Nephron progenitor cell (in vitro differentiated cells): ENCODE results near the gene KDM3B.
A peak's percentile ranks its signal among the peaks of the same experiment; 100 is the strongest.

Source experiments
- DNase-seq: peaks from one replicate; pipeline ENCODE4 v3.0.0; 2021
- H3K27ac Mint-ChIP-seq: 2 replicates; pipeline ENCODE4 v1.8.0; 2021; ENCODE audit warnings: mild to moderate bottlenecking, moderate library complexity, mixed read lengths
- H3K27me3 Mint-ChIP-seq: 2 replicates; pipeline ENCODE4 v1.8.0; 2021; ENCODE audit warnings: mild to moderate bottlenecking, low read depth, mixed read lengths; ENCODE audit not compliant: poor library complexity
- H3K36me3 Mint-ChIP-seq: 2 replicates; pipeline ENCODE4 v1.8.0; 2021; ENCODE audit warnings: low read depth, mixed read lengths
- H3K4me1 Mint-ChIP-seq: 2 replicates; pipeline ENCODE4 v1.8.0; 2021; ENCODE audit warnings: mixed read lengths
- H3K4me3 Mint-ChIP-seq: 2 replicates; pipeline ENCODE4 v1.8.0; 2021; ENCODE audit warnings: mild to moderate bottlenecking, moderate library complexity, mixed read lengths
- H3K9me3 Mint-ChIP-seq: 2 replicates; pipeline ENCODE4 v1.8.0; 2021; ENCODE audit warnings: mild to moderate bottlenecking, moderate library complexity, mixed read lengths
- TF ChIP-seq, protein P1 (sequence below): fragments of 200-600 bp; sonication (generic); IDR thresholded peaks from 2 replicates; pipeline ENCODE4 v1.5.0; 2021; ENCODE audit warnings: antibody characterized with exemption

The KDM3B gene

DNA sequence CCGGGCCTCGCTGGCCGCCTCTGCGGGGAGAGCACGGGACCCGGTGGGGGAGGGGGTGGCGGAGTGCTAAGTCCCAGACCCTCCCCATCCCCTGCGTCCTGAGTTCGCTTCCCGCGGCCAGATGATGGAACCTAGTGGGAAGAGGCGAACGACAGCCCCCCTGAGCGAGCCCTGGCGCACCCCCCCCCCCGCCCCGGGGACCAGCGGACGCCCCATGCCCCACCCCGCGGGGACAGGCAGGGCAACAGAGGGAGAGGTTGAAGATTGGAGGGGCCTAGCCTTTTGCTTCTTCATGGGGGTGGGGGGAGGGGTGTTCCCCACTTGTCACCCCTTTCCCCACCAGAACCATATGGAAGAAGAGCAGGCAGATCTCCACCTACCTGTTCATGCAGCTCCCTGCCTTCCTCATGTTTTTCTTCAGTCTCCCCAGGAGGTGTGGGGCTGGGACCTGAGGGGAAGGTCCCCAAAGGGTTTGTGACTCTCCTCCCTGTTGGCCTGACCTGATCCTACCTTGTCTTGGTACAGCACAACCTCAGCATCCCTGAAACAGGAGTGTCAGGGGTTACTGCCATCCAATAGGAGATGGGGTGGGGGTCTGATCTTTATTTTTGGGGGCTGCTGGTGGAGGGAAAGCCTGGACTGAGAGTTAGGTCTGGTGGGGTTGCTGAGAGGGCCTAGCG, 13.9 kb upstream of the KDM3B start:
- H3K4me1 Mint-ChIP-seq = peaks cover 54% of the 10 kb centered on the region
- peak overlapping the region; percentile 89 for H3K4me3 Mint-ChIP-seq
- peak overlapping the region; percentile 98 for H3K27ac Mint-ChIP-seq
- H3K27me3 Mint-ChIP-seq = no peaks in the 10 kb centered on the region
- peaks cover 25% of the 10 kb centered on the region for H3K36me3 Mint-ChIP-seq
- TF ChIP-seq, protein P1, sequence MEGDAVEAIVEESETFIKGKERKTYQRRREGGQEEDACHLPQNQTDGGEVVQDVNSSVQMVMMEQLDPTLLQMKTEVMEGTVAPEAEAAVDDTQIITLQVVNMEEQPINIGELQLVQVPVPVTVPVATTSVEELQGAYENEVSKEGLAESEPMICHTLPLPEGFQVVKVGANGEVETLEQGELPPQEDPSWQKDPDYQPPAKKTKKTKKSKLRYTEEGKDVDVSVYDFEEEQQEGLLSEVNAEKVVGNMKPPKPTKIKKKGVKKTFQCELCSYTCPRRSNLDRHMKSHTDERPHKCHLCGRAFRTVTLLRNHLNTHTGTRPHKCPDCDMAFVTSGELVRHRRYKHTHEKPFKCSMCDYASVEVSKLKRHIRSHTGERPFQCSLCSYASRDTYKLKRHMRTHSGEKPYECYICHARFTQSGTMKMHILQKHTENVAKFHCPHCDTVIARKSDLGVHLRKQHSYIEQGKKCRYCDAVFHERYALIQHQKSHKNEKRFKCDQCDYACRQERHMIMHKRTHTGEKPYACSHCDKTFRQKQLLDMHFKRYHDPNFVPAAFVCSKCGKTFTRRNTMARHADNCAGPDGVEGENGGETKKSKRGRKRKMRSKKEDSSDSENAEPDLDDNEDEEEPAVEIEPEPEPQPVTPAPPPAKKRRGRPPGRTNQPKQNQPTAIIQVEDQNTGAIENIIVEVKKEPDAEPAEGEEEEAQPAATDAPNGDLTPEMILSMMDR = no peak
- no peaks in the 10 kb centered on the region for H3K9me3 Mint-ChIP-seq
- DNase-seq = peak; percentile 15

DNA sequence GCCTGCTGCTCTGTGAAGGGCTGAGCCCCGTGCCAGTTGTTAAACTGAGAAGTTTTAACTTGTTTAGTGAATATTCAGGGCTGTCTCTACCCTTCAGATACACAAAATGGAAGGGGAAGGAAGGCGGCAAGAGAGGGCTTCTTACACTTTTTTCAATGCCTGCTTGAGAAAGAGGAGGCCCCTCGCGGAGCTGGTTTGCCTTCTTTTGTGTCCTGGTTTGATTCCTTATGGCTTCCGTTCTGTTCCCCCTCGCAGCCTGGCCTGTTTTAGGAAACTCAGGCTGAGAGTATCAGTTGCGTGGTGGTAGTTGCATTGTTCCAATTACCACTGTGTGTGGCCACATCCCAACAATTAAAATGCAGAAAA, 13.4 kb upstream of the KDM3B start:
- Mint-ChIP-seq H3K27me3 (no peaks in the 10 kb centered on the region), H3K4me1 (peaks cover 59% of the 10 kb centered on the region), H3K27ac (peak overlapping the region; percentile 98), H3K9me3 (no peaks in the 10 kb centered on the region), H3K4me3 (peak overlapping the region; percentile 89), H3K36me3 (peaks cover 30% of the 10 kb centered on the region)
- DNase-seq = no peak
- TF ChIP-seq, protein P1 = no peak

DNA sequence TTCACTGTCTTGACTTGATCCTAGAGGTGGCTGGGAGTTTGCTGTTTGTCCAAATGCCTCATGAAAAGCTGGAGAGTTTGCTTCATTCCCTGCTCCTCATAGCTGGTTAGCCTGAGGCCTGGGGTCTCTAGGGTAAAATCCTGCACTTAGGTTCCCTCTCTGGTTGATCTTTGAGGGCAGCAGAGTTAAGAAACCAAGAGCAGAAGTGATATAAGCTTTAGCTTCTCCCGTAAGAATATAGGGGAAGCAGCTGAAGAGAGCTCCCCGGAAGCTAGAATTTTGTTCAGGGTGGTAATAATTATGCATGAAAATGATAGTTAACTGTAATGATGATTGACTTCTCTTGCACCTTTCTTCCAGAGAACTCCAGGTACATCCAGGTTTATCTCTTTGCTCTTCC, 13.0 kb upstream of the KDM3B start:
- Mint-ChIP-seq H3K27ac (peak overlapping the region; percentile 98), H3K36me3 (peaks cover 34% of the 10 kb centered on the region), H3K27me3 (no peaks in the 10 kb centered on the region), H3K4me1 (peaks cover 60% of the 10 kb centered on the region), H3K9me3 (no peaks in the 10 kb centered on the region), H3K4me3 (peak overlapping the region; percentile 89)
- DNase-seq = no peak
- TF ChIP-seq, protein P1 = no peak

DNA sequence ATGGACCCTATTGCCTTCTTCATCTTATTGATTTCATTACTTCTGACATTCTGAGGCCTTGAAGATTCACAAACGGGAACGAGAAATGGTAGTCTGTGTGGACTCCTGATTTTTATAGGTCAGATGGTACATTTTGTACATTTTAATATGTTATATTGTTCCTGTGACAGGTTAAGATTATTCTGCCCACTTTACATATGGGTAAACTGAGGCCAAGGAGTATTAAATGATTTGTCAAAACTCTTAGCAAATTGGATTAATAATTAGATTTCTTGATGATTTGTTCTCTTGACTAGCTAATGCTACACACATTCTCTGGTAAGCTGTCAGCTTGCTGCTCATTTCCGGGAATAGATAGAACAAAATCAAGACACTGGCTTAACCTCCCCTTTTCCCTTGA, 12.5 kb upstream of the KDM3B start:
- no peaks in the 10 kb centered on the region for H3K9me3 Mint-ChIP-seq
- H3K27ac Mint-ChIP-seq = peak overlapping the region; percentile 41
- peaks cover 55% of the 10 kb centered on the region for H3K4me1 Mint-ChIP-seq
- H3K36me3 Mint-ChIP-seq = peaks cover 40% of the 10 kb centered on the region
- DNase-seq = no peak
- no peaks in the 10 kb centered on the region for H3K27me3 Mint-ChIP-seq
- H3K4me3 Mint-ChIP-seq = peak overlapping the region; percentile 89
- TF ChIP-seq, protein P1 = no peak

DNA sequence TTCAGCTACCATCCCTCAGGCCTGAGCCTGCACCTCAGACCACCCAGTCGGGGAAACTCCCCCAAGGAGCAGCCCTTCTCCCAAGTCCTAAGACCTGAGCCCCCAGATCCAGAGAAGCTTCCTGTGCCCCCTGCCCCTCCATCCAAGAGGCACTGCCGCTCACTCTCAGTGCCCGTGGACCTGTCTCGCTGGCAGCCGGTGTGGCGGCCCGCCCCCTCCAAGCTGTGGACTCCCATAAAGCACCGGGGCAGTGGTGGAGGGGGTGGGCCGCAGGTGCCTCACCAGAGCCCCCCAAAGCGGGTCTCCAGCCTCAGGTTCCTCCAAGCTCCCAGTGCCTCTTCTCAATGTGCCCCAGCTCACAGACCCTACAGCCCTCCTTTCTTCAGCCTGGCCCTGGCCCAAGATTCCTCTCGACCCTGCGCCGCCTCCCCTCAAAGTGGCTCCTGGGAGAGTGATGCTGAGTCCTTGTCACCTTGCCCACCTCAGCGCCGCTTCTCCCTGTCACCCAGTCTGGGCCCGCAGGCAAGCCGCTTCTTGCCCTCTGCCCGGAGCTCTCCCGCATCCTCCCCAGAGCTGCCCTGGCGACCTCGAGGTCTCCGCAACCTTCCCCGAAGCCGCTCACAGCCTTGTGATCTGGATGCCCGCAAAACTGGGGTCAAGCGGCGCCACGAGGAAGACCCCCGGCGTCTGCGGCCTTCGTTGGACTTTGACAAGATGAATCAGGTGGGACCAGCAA, 7.4 kb upstream of the KDM3B start:
- no peak overlapping the region for H3K27ac Mint-ChIP-seq
- no peaks in the 10 kb centered on the region for H3K9me3 Mint-ChIP-seq
- DNase-seq = no peak
- no peaks in the 10 kb centered on the region for H3K27me3 Mint-ChIP-seq
- TF ChIP-seq, protein P1 = no peak
- H3K4me1 Mint-ChIP-seq = peaks cover 25% of the 10 kb centered on the region
- no peak overlapping the region for H3K4me3 Mint-ChIP-seq
- H3K36me3 Mint-ChIP-seq = peaks cover 88% of the 10 kb centered on the region
